Islet precursor cell (in vitro differentiated cells): ENCODE data around the gene ADAT2.
A peak's percentile ranks its signal among the peaks of the same experiment; 100 is the strongest.
"Not testable (repeated sequence)": the region's sequence is repeated elsewhere in the genome, so short reads cannot be mapped to it uniquely, and the experiment has no call there.

Experiments
- DNase-seq: peaks from one replicate; pipeline ENCODE4 v3.0.0-alpha.2; 2018

The ADAT2 gene

DNA sequence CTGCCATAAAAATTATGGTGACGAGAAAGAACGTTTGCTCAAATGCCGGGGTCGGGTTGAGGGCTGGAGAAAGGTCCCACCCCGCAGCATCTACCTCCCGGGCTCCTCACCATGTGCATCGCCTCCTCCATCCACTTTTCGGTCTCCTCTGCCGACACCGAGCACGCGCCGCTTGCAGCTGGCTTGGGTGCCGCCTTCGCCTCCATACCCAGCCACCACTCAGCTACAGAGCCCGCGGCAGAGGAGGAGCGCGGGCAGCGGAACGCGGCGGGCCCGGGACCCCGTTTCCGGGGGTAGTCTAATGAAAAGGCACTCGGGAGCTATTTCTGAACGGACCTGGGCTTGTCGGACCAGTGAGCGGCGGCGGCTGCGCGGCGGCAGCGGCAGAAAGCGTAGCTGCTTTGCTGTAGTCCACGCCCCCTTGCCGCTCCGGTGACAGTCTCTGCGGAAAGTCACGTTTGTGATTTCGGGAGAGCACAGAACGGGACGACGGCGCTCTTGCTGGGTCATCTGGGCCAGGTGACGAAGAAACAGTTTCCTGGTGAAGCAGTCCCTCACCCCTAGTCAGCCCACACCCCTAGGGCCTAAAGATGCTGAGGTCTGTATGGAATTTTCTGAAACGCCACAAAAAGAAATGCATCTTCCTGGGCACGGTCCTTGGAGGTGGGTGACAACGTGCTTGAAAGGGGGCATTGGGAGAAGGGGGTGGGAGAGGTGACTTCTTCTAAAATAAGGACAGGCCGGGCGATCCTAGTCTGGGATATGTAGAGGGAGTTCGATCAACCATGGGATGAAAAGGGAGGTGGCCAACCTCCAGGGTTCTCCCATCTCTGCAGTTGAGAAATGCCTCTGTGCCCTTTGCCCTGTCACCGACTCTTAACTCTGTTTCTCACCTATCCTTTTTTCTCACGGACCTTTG lies at the start of gene ADAT2, which contains the start of gene PEX3:
ADAT2 (minus strand) TSS at position 243 of the 919 bp plus-strand sequence; CDS start at position 206, 37 bp downstream.
PEX3 (plus strand) TSS at position 353 of the 919 bp plus-strand sequence; CDS start at position 591, 238 bp downstream.
- DNase-seq, result peak; percentile 97

DNA sequence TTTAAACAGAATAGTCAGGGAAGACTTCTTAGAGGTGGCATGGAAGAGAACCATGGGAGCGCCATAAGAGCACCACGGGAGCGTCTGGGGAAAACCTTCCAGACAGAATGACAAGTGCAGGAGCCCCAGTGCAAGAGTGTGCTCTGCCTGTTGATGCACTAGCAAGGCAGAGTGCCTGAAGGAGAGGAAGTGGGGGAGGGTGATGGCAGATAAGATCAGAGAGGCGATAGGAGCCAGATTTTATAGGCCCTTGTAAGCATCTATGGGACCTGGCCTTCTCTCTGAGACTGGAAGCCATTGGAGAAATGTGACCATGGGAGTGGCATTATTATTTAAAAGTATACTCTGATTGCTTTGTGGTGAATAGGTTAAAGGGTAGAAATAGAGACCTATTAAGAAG lies 47.9 kb upstream of the ADAT2 start:
- DNase-seq, result peak; percentile 76

DNA sequence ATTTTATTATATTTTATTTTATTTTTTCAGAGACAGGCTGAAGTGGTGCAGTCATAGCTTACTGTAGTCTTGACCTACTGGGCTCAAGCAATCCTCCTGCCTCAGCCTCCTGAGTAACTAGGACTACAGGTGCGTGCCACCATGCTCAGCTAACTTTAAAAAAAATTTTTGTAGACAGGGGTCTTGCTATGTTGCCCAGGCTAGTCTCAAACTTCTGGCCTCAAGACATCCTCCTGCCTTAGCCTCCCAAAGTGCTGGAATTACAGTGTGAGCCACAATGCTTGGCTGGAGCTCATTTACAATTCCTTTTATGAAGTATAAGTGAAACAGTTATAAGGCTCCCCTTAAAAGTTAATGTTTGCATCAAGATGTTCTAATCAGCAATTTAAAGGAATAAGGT lies 46.5 kb upstream of the ADAT2 start:
- no peak for DNase-seq

- no peak for DNase-seq
Measured at GRCh38 chr6:143490775-143491174, 40.3 kb upstream of the ADAT2 start.

- no peak for DNase-seq
Measured at GRCh38 chr6:143490244-143490643, 39.7 kb upstream of the ADAT2 start.

- no peak for DNase-seq
Measured at GRCh38 chr6:143486752-143487151, 36.3 kb upstream of the ADAT2 start.

- DNase-seq, result no peak
Measured at GRCh38 chr6:143485967-143486366, 35.5 kb upstream of the ADAT2 start.

- no peak for DNase-seq
Measured at GRCh38 chr6:143482593-143482992, 32.1 kb upstream of the ADAT2 start.

- no peak for DNase-seq
Measured at GRCh38 chr6:143478479-143479062, 28.1 kb upstream of the ADAT2 start.

- DNase-seq, result no peak
Measured at GRCh38 chr6:143476545-143476944, 26.1 kb upstream of the ADAT2 start.

DNA sequence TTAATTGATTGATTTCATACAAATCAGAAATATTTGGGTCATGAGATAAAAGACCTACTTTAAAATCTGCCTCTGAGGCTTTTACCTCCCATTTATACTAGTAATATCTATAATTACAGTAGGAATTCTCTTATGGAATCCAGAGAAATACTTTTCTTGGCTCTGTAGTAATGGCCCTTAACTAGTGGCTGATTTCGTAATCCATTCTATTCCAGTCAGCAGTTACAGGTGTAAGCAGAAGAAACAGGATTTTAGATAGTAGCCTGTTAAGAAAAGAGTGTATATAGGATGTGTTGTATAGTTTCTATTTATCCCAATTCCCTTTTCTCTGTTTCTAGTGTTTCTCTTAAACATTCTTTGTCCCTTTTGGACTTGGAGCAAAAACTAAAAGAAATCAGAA lies 21.3 kb upstream of the ADAT2 start:
- DNase-seq, result no peak

- not testable (repeated sequence) for DNase-seq
Measured at GRCh38 chr6:143468823-143469222, 18.3 kb upstream of the ADAT2 start.

DNA sequence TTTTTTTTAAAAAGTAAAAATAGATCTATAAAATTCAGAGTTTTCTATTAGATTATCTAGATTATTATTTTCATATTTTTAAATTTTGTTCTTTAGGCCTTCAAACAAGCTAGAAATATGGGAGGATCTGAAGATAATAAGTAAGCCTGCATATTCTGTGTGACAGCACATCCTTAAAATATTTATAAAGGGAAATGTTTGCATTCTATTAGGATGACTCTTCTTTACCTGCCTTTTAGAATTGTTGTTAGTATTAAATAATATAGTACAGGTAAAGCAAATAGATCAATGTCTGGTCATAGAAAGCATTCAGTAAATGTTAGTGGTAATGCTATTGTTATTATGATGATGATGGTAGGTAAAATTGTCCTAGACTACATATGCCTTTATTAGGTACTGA lies 17.5 kb upstream of the ADAT2 start:
- no peak for DNase-seq

DNA sequence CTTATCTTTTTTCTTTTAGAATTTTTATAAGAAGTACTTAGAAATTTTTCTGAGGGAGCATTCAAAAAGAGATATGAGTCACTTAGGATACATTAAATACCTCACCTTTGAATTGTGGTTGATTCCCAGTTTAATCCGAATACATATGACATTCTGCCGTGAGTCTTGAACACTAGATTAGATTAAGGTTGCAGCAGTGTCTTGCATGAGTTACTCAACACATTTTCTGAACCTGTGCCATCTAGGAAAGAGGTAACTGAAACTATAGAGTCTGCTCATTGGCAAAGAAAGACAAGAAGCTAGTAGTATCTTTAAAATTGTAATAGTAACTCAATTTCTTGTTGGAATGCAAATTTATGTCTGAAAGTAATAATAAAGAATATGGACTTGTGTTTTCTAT lies 15.1 kb upstream of the ADAT2 start:
- no peak for DNase-seq

DNA sequence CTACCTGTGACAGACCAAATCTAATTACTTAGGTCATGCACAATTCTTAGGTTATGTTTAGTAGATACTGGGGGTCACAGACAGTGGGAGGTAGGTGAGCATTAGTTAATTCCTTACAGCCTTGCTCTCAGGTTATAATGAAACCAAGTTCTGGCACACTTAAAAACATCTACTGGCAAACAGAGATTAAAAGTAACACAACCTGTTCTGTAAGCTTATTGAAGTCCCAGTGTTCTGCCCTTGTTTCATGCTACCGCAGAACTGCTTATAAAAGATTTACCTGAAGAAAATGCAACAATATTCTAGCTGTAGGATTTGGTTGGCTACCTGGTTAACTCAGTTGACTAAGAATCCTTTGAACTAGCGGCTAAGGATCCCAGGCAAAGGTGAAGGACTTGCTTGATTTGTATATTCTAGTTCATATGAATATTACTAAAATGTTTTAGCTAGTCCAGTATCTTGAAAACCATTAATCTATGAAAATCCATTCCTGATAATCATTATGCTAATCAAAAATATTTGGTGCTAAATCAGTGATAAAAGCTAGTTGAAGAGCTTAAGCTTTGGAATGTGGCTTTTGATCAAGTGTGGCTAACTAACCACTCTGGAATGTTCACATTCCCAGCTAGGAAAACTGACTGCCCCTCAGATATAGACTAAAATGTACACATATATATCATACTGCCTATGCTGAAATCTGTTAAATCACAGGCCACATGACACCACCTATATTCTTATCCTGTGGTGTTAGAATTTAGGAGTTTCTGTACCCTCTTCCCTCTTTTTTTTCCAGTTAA lies 7.3 kb upstream of the ADAT2 start:
- no peak for DNase-seq

GRCh38 chr6:143451531-143451930 lies 1.0 kb upstream of the ADAT2 start:
- DNase-seq, result no peak

- peak; percentile 54 for DNase-seq
Measured at GRCh38 chr6:143449714-143450452, 612 bp downstream of the ADAT2 start.

- no peak for DNase-seq
Measured at GRCh38 chr6:143449082-143449713, 1.3 kb downstream of the ADAT2 start.

- not testable (repeated sequence) for DNase-seq
Measured at GRCh38 chr6:143447865-143448264, 2.6 kb downstream of the ADAT2 start.

DNA sequence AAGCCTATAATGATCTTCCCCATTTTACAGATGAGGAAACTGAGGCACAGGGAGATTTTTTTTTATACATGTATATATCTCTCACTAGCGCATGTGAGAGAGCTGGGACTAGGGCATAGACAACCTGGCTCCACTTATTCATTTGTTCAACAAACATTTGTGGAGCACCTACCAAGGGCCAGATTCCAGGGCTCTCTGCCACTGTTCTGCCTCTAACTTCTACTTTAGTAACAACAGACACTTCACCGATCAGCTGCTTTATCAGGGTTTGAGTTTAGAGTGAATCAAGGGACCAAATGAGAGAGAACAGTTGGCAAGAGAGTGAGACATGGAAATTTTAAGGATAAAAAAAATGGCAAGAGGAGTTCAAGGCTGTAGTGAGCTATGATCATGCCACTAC lies 7.4 kb downstream of the ADAT2 start:
- no peak for DNase-seq

GRCh38 chr6:143441680-143442545 lies 8.6 kb downstream of the ADAT2 start:
- DNase-seq, result no peak
